ENCODE results near the gene BTRC. TPM values are rescaled to one million over a fixed set of nuclear protein-coding genes. Genes with fewer than 3 reads are reported as not detected.
A peak's percentile ranks its signal among the peaks of the same experiment; 100 is the strongest.
"Not testable (repeated sequence)": the region's sequence is repeated elsewhere in the genome, so short reads cannot be mapped to it uniquely, and the experiment has no call there.

Gene BTRC
- total RNA-seq, 1 donor from 2014 or later = 19.6 TPM

GRCh38 chr10:101585841-101586240, 231.9 kb downstream of the BTRC start:
- no peak for DNase-seq (ENCODE audit: low read depth)

DNA sequence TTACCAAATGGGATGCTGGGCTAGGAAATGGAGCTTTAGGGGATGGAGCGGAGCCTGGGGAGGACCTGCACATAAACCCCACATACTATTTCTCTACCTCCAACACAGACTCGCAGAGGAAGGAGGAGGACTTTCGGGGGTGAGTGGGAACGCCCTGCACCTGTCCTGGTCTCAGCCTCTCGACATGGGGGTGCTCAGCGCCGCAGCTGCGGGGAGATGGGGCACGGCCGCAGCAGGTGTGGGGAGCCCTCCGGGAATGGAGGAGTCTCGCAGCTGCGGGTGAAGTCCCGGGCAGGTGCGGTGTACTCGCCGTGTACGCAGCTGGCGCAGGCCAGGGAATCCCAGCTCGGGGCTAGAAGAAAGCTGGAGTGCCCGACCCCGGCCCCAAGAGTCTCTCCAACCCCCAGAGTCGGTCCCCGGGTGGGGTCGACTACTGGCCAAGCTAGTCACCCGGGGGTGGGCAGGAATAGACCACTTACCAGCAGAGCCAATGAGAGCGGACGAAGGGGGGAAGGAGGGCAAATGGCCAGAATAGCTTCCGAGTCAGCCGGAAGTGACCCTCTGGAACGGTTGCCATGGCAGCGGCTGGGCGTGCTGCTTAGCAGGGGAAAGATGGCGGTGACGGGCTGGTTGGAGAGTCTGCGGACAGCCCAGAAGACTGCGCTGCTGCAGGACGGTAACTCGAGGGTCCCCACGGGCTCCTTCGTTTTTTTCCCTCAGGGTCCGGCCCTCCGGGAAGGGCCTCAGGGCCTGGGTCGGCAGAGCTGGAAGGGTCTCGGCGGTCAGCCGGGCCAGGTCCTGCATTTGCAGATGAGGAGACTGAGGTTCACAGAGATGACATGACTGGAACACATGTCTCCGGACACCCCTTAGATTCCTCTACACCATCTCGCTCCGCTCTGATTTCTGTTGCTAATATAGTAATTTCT, 234.0 kb downstream of the BTRC start, which contains the start of the genes DPCD and POLL:
Gene DPCD, plus strand, starts transcription at position 597 of the 929 bp plus-strand sequence. Its CDS starts 16 bp downstream, at position 613.
Gene POLL, minus strand, starts transcription at position 533 of the 929 bp plus-strand sequence. CDS start 897 bp downstream, outside the sequence.
- DNase-seq (ENCODE audit: low read depth) = peak; percentile 90

DNA sequence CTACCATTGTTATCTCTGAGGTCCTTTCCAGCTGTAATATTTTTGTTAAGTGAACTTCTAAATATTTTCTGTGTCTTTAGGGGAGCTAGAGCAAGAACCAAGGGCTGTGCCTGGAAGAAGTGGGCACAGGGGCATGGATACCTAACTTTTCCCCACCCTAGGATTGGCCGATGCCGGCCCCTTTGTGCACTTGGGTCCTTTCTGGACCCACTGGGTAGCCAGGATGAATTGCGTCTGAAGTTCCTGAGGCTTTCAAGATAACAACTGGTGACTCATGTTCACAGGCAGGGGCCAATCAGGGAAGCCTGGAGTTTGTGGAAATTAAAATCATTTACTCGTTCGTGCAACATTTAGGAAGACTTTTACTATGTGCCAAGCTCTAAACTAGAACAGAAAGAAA, 234.9 kb downstream of the BTRC start:
- peak; percentile 56 for DNase-seq (ENCODE audit: low read depth)

- DNase-seq (ENCODE audit: low read depth) = not testable (repeated sequence)
Observed at GRCh38 chr10:101593331-101593730, 239.4 kb downstream of the BTRC start.

DNA sequence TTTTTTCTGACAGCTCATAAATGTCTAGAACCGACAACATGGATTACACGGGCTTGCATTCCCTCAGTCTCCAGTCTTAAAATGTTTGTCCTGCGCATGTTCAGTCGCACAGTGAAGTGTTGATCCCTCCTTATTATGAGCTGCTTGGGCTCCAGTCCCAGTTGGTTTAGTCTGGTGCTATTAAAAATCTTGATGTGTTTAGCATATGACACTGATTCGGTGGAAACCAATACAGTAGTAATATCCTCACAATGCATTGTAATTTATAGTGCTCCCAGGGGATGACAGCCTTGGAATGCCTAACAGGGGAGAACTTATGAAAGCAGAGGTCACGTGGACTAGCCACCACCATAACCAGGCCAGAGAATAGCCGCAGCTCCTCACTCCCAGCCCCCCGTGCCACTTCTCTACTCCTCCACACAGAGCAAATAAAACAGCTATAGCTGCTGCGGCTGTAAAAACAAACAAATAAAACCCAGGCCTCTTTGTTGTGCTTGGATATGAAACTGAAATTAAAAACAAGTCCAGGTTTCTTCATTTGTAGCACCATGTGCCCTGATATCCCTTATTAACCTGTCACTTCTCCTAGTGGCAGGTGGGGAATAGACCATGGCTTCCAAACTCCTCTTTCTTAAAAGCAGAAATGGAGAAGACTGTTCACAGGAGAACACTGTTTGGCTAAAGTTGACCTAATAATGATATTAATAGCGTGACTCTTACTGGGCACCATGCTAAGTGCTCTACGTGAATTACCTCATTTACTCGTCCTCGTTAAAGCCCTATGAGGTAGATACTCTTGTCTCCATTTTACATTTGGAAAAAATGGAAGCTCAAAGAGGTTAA, 241.8 kb downstream of the BTRC start:
- DNase-seq (ENCODE audit: low read depth) = no peak

DNA sequence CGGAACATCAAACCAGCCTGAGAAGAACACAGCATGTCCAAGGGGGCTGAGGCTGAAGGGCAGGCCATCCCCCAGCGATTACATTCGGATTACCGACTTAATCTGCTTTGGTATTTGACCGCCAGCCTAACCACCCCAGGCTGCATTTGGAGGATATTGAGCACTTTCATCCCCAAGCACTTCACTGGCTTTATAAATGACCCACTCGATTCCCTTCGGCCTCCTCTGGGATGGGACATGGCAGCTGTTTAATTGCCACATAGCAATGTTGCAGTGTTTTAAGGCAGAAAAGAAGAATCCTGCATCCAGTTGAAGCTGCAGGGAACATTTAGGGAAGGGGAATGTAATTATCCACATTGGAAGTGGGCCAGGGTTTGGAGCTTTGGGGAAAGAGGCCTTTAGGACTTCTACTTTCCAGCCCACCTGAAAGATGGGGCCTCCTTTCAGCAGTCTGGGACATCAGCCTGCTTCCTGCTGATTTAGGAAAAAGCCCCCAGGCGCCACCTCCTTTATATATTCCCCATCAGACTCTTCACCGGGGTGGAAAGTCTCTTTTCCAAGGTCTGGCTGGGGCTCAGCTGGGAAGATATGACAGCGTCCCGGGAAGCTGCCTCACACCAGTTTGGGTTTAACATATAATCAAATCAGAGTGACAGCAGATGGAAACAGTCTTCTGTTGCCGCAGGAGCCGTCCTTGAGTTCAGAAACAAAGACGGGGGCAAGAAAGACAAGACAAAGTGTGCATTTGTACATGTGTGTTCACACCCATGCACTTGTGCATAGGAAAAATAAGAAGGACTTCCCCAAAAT, 243.3 kb downstream of the BTRC start:
- DNase-seq (ENCODE audit: low read depth) = no peak

DNA sequence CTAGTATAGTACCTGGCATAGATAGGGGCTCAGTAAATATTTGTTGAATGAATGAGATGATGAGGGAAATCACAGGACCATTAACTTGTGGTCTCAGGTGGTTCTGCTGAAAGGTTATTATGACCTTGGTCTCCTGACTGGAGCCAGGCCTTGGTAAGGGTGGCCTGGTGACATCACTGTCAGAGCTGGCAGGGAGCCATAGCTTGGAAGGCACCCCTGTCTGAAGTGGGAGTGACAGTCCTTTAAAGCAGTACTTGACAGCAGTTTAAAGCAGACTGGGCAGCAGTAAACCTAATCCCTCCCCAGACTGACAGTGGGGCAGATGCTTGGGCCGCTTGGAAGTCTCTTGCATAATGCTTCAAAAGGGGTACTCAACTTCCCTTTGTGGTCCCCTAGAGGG, 247.6 kb downstream of the BTRC start:
- DNase-seq (ENCODE audit: low read depth) = no peak

DNA sequence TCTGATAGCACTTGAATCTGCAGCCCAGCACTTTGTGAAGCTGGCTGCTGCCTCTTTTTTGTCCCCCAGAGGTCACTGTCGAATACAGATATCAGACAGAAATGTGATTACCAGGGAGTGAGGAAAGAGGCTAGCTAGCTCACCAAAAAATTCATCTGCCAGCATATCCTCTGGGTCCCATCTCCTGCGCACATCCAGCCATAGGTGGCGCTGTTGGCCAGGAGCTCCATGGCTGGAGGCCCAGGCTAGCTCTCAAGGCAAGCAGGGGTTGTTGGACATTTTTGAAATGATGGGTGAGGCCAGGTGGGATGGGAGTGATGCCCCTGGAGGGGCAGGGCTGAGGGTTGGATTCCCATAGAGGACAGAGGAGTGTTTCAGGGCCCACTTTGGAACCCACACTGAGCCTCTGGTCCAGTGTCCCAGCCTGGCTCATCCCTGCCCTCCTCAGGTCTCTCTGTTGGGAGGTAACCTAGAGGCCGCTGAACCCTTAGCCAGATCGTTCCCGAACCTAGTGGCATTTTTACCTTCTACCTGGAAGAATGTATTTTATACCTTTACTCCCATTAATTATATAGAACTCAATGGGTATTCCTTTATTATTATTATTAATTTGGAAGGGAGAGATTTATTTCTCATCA, 248.9 kb downstream of the BTRC start:
- peak; percentile 33 for DNase-seq (ENCODE audit: low read depth)

Other genes starting within 250 kb of the BTRC start
- gene TLX1, start 222.9 kb upstream of the BTRC start, total RNA-seq = not detected in 2 replicates
- not detected in 2 replicates for gene LBX1, start 124.7 kb upstream of the BTRC start, total RNA-seq
- 9.6 and 13.8 TPM in 2 replicates for gene POLL, start 234.1 kb downstream of the BTRC start, total RNA-seq
- gene DPCD, start 234.2 kb downstream of the BTRC start, total RNA-seq = 59.6 and 79.8 TPM in 2 replicates